Esophagus squamous epithelium (tissue), 4 donors: ENCODE measurements around the gene LDB2.

Experiments
- POLR2A ChIP-seq, 4 donors: fragments of 450-650 bp; IDR thresholded peaks; one replicate each; pipeline ENCODE4 v1.6.1; 2017; ENCODE audit warnings: antibody characterized with exemption in 4 of 4, mild to moderate bottlenecking in 4 of 4, moderate library complexity in 3 of 4
- TF ChIP-seq, protein P1 (sequence below), 6 experiments: fragments of 450-650 bp in 4 of 6; fragments of 200-600 bp in 2 of 6; sonication (generic) in 2 of 6; IDR thresholded peaks; one replicate each; pipeline ENCODE4 v1.5.1; 2016 to 2019; ENCODE audit warnings: antibody characterized with exemption in 6 of 6, mild to moderate bottlenecking in 4 of 6, moderate library complexity in 4 of 6

GRCh38 chr4:16684935-16685334, 213.5 kb downstream of the LDB2 start:
- TF ChIP-seq, protein P1, sequence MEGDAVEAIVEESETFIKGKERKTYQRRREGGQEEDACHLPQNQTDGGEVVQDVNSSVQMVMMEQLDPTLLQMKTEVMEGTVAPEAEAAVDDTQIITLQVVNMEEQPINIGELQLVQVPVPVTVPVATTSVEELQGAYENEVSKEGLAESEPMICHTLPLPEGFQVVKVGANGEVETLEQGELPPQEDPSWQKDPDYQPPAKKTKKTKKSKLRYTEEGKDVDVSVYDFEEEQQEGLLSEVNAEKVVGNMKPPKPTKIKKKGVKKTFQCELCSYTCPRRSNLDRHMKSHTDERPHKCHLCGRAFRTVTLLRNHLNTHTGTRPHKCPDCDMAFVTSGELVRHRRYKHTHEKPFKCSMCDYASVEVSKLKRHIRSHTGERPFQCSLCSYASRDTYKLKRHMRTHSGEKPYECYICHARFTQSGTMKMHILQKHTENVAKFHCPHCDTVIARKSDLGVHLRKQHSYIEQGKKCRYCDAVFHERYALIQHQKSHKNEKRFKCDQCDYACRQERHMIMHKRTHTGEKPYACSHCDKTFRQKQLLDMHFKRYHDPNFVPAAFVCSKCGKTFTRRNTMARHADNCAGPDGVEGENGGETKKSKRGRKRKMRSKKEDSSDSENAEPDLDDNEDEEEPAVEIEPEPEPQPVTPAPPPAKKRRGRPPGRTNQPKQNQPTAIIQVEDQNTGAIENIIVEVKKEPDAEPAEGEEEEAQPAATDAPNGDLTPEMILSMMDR (IDR thresholded peaks at IDR 0.05), result no peak
- TF ChIP-seq POLR2A (IDR thresholded peaks at IDR 0.05), result no peak
